Fibroblast of pulmonary artery (primary cell): ENCODE data around the gene COL15A1.
"Not testable (repeated sequence)": the region's sequence is repeated elsewhere in the genome, so short reads cannot be mapped to it uniquely, and the experiment has no call there.

Experiments used
- DNase-seq: peaks from one replicate; pipeline ENCODE4 v3.0.0-alpha.2; 2010; ENCODE audit warnings: low read depth
- H3K4me3 ChIP-seq: replicated peaks from 2 replicates; pipeline ENCODE4 v1.5.1; 2011; ENCODE audit warnings: low read depth, mild to moderate bottlenecking, control low read depth, low read length, moderate library complexity
- TF ChIP-seq, protein P1 (sequence below): IDR thresholded peaks from 2 replicates; pipeline ENCODE4 v1.5.1; 2011; ENCODE audit warnings: mild to moderate bottlenecking, control low read depth, low read length, inconsistent platforms; ENCODE audit errors: missing control alignments

The COL15A1 gene

DNA sequence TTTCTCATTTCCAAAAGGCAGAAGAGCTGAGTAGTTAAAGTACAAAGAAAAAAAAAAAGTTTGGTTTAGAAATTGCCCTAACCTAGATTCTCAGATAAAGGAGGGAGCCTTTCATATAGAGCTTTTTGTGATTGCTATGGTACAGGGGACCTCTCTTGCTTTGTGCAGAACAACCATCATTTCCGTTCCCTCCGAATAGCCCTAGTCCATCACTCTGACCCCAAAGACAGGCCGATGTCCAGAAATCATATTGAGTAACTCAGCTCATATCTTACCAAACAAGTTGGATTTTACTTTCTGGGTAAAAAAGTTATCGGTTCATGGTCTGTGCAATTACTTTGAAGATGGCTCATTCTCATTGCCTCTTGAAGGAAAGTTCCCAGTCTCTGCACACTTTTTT is 36.7 kb upstream of the COL15A1 start:
- no peak for DNase-seq
- TF ChIP-seq, protein P1, sequence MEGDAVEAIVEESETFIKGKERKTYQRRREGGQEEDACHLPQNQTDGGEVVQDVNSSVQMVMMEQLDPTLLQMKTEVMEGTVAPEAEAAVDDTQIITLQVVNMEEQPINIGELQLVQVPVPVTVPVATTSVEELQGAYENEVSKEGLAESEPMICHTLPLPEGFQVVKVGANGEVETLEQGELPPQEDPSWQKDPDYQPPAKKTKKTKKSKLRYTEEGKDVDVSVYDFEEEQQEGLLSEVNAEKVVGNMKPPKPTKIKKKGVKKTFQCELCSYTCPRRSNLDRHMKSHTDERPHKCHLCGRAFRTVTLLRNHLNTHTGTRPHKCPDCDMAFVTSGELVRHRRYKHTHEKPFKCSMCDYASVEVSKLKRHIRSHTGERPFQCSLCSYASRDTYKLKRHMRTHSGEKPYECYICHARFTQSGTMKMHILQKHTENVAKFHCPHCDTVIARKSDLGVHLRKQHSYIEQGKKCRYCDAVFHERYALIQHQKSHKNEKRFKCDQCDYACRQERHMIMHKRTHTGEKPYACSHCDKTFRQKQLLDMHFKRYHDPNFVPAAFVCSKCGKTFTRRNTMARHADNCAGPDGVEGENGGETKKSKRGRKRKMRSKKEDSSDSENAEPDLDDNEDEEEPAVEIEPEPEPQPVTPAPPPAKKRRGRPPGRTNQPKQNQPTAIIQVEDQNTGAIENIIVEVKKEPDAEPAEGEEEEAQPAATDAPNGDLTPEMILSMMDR, result no peak
- H3K4me3 ChIP-seq, result no peak overlapping the region

DNA sequence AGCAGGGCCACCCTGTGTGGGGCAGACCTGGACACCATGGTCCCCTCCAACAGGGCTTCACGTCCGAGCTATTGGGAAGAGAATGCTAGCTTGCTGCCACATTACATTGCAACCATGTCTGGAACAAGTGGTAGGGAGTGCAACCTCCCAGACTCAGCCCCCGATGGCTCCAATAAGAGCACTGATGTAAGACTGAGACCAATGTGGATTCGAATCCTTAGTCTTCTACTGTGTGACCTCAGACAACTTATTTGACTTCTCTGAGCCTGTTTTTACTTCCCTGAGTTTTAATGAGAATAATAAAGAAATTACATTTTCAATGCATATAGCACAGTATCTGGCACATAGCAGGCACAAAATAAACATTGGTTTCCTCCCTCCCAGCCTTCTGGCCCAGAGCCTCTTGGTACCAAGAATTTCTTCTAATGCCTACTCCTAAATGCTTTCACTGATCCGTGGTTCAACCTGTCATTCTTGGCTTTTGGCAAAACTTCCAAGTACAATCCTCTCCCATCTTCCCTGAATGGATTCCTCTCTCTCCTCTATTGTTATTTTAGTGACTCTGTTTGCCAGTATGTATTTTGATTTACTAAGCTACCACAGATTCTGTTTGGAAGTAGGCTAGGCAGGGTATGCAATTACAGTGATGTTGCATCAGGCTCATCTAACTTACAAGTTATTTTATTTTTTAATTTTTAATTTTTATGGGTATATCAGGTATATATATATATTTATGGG is 34.6 kb upstream of the COL15A1 start:
- H3K4me3 ChIP-seq, result no peak overlapping the region
- TF ChIP-seq, protein P1, result no peak
- peak; percentile 63 for DNase-seq

DNA sequence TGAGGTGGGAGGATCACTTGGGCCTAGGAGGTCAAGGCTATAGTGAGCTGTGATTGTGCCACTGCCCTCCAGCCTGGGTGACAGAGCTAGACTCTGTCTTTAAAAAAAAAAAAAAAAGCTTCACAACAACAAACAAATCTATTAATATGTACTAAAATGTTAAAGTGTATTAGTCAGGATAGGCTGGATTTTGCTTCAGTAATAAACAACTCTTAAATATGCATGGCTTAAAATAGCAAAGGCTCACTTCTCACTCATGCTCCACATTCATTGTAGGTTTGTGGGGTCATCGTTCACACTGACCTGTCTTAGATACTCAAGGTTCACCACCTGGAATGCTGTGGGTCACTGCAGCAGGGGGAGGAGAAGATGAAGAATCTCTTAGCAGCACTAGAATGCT is 33.8 kb upstream of the COL15A1 start:
- no peak for DNase-seq
- TF ChIP-seq, protein P1, result no peak
- no peak overlapping the region for H3K4me3 ChIP-seq

DNA sequence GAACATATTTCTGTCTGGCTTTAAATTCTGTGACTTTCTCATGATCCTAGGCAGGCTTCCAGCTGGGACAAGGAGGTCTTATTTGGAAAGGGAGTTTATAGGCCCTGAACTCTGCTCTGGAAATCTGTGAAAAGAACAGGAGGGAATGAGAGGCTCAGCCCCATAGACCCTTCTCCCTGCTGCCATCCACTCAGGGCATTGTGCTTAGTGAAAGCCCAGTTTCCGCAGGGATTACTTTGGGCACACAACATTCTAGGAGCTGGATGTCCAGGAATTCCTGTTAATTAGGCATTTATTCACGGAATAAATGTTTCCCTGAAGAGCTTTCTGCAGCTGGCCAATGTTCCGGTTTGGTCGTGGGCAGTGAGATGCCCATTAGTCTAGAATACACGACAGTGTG is 32.7 kb upstream of the COL15A1 start:
- TF ChIP-seq, protein P1, result no peak
- no peak overlapping the region for H3K4me3 ChIP-seq
- DNase-seq, result no peak

DNA sequence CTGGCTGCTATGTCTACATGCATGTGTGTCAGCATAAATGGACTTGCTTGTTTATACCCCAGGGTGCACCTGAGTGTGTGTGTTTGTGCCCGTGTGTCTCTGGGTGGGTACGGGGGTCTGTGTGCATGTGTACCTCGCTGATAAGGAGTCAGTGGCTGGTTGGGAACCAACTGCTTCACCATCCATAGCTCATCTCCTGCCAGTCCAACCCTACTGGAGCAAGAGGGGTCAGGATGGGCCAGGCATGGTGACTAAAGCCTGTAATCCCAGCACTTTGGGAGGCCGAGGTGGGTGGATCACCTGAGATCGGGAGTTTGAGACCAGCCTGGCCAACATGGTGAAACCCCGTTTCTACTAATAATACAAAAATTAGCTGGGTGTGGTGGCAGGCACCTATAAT is 32.0 kb upstream of the COL15A1 start:
- not testable (repeated sequence) for H3K4me3 ChIP-seq, DNase-seq

DNA sequence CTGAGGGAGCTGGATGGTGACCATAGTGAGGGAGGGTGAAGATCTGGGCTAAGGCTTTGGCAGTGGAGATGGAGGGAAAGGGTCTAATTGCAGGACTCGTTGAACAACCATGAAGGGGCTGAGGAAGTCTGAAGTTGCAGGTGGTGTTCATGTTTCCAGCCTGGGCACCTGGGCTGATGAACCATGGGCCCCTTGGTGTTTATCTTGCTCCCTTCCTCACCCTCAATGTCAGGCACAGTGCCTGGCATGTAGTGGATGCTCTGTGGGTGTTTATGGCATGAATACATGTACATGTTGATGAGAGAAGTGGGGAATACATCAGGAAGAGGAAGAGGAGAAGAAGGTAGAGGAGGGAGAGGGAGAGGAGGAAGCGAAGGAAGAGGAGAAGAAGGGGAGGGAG is 31.3 kb upstream of the COL15A1 start:
- TF ChIP-seq, protein P1, result no peak
- H3K4me3 ChIP-seq, result no peak overlapping the region
- no peak for DNase-seq

DNA sequence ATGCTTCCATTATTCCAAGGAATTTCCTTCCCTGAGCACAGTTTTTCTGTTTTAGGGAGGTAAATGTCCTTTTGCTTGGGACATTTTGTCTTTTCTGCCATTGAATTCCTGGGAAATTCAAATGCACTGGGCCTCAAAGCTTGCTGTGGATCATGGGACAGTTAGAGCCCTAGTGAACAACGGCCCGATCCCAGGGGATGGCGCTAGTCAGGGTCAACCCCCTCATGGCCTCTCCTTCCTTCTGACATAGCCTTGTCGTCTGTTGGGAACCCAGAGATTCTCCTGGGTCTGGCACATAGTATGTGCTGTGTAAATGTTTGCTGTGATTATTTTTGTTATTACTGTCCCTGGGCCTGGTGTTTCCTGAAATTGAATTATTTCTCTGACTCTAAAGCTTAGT is 30.7 kb upstream of the COL15A1 start:
- DNase-seq, result no peak
- no peak overlapping the region for H3K4me3 ChIP-seq
- TF ChIP-seq, protein P1, result no peak
